ENCODE results near the gene ALDH6A1.
"Not testable (repeated sequence)": the region's sequence is repeated elsewhere in the genome, so short reads cannot be mapped to it uniquely, and the experiment has no call there.

ALDH6A1 gene

DNA sequence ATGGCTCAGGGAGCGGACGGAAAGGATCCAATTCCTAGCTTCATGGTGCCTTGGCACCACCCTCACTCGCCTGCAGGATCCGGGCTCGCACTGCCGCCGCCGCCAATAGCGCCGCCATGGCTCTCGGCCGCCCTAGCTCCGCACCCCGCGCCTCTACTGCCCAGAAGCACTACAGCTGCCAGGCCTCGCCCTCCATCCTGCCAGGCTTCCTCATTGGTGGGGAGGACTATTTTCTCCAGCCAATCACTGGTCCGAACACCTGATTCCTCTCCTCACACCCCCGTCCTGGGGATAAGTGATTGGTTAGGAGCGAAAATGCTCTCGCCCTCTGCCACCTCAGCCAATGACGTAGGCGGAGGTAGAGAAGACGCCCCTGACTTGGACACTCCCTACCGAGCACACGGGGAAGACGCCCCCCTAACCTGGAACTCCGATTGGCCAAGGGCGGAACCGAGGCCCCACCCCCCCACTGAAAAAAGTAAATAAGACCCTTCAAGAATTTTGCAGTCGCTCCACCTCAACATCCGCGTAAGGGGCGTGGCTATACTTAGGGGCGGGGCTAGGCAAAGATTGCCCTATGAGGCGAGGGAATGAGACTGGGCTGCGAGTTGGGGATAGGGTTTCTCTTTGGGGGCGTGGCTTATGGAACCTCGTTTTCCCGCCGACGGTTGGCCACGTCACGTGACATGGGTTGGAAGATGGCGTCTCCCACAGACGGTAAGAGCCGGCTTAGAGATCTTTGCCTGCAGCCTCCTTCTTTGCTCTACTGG lies at the start of gene ALDH6A1, which contains the start of gene LIN52:
Gene ALDH6A1, minus strand, starts transcription at position 177 of the 770 bp plus-strand sequence. Its CDS starts 59 bp downstream, at position 118.
Gene LIN52, plus strand, starts transcription at position 680 of the 770 bp plus-strand sequence. Its CDS starts 19 bp downstream, at position 699.
- H3K4me1 ChIP-seq (ENCODE audit: control insufficient read depth, insufficient read depth, low read length, unreplicated experiment): peaks cover 27% of the 10 kb centered on the region
- H2AFZ ChIP-seq (ENCODE audit: low read length, unreplicated experiment): peak within 1 kb of the TSS; percentile 83
- peaks cover 14% of the 10 kb centered on the region for H3K79me2 ChIP-seq (ENCODE audit: control insufficient read depth, insufficient read depth, low read length, unreplicated experiment)

DNA sequence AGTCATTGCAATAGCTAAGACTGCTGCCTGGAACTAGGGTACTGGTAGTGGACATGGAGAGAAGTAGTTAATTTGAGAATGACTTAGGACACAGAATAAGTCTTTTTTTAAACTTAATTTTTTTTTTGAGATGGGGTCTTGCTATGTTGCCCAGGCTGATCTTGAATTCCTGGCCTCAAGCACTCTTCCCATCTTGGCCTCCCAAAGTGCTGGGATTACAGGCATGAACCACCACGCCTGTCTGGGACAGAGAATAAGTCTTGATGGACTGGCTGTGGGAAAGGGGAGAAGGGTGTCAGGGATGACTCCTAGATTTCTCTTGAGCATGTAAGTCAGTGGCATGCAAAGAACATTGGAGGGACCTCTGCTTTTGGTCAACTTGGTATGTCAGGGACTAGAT lies 43.4 kb upstream of the ALDH6A1 start:
- H3K4me1 ChIP-seq (ENCODE audit: control insufficient read depth, insufficient read depth, low read length, unreplicated experiment): no peaks in the 10 kb centered on the region
- no peak overlapping the region for H2AFZ ChIP-seq (ENCODE audit: low read length, unreplicated experiment)
- no peak overlapping the region for H3K27ac ChIP-seq (ENCODE audit: low read depth, low read length)
- no peaks in the 10 kb centered on the region for H3K27me3 ChIP-seq (ENCODE audit: insufficient read depth, low read length)
- H3K79me2 ChIP-seq (ENCODE audit: control insufficient read depth, insufficient read depth, low read length, unreplicated experiment): no peaks in the 10 kb centered on the region
- H3K36me3 ChIP-seq (ENCODE audit: insufficient read depth, low read length): peaks cover 6% of the 10 kb centered on the region; the same call in 1 of the 2 replicates
- H3K4me3 ChIP-seq (ENCODE audit: low read depth, low read length): no peak overlapping the region

More for the DNA sequence above, at the start of gene ALDH6A1, which contains the start of gene LIN52:
- Histone ChIP-seq H3K27me3 (ENCODE audit: insufficient read depth, low read length) (no peaks in the 10 kb centered on the region), H3K4me3 (ENCODE audit: low read depth, low read length) (peak within 1 kb of the TSS; percentile 89), H3K36me3 (ENCODE audit: insufficient read depth, low read length) (no peaks in the 10 kb centered on the region), H3K27ac (ENCODE audit: low read depth, low read length) (peak within 1 kb of the TSS; percentile 70)

DNA sequence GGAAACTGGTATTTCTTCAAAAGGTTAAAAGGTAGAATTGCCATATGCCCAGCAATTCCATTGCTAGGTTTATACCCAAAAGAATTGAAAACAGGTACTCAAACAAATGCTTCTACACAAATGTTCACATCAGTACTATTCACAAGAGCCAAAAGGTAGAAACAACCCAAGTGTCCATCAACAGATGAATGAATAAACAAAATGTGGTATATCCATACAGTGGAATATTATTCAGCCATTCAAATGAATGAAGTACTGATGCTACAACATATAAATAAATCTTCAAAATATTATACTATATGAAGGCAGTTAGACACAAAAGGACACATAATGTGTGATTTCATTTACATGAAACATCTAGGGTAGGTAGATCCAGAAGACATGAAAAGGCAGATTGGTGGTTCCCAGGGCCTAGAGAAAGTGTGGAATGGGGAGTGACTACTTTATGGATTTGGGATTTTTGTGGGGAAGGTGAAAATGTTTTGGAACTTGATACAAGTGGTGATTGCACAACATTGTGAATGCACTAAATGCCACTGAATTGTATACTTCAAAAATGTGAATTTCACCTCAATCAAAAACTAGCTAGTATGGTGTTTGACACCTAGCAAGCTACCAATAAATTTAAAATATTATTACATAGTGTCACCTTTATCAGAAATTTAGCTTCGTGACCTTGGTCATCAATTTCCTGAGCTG lies 42.2 kb upstream of the ALDH6A1 start:
- H3K27me3 ChIP-seq (ENCODE audit: insufficient read depth, low read length): no peaks in the 10 kb centered on the region
- H2AFZ ChIP-seq (ENCODE audit: low read length, unreplicated experiment): no peak overlapping the region
- peaks cover 6% of the 10 kb centered on the region; the same call in 1 of the 2 replicates for H3K36me3 ChIP-seq (ENCODE audit: insufficient read depth, low read length)
- no peaks in the 10 kb centered on the region for H3K79me2 ChIP-seq (ENCODE audit: control insufficient read depth, insufficient read depth, low read length, unreplicated experiment)
- no peak overlapping the region for H3K4me3 ChIP-seq (ENCODE audit: low read depth, low read length)
- no peaks in the 10 kb centered on the region for H3K4me1 ChIP-seq (ENCODE audit: control insufficient read depth, insufficient read depth, low read length, unreplicated experiment)
- H3K27ac ChIP-seq (ENCODE audit: low read depth, low read length): no peak overlapping the region

DNA sequence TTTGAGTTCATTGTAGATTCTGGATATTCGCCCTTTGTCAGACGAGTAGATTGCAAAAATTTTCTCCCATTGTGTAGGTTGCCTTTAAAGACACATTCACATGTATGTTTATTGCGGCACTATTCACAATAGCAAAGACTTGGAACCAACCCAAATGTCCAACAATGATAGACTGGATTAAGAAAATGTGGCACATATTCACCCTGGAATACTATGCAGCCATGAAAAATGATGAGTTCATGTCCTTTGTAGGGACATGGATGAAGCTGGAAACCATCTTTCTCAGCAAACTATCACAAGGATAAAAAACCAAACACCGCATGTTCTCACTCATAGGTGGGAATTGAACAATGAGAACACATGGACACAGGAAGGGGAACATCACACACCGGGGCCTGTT lies 41.2 kb upstream of the ALDH6A1 start:
- H3K4me1 ChIP-seq (ENCODE audit: control insufficient read depth, insufficient read depth, low read length, unreplicated experiment); H2AFZ ChIP-seq (ENCODE audit: low read length, unreplicated experiment); H3K79me2 ChIP-seq (ENCODE audit: control insufficient read depth, insufficient read depth, low read length, unreplicated experiment); H3K27ac ChIP-seq (ENCODE audit: low read depth, low read length); H3K27me3 ChIP-seq (ENCODE audit: insufficient read depth, low read length); H3K36me3 ChIP-seq (ENCODE audit: insufficient read depth, low read length); H3K4me3 ChIP-seq (ENCODE audit: low read depth, low read length): not testable (repeated sequence)

DNA sequence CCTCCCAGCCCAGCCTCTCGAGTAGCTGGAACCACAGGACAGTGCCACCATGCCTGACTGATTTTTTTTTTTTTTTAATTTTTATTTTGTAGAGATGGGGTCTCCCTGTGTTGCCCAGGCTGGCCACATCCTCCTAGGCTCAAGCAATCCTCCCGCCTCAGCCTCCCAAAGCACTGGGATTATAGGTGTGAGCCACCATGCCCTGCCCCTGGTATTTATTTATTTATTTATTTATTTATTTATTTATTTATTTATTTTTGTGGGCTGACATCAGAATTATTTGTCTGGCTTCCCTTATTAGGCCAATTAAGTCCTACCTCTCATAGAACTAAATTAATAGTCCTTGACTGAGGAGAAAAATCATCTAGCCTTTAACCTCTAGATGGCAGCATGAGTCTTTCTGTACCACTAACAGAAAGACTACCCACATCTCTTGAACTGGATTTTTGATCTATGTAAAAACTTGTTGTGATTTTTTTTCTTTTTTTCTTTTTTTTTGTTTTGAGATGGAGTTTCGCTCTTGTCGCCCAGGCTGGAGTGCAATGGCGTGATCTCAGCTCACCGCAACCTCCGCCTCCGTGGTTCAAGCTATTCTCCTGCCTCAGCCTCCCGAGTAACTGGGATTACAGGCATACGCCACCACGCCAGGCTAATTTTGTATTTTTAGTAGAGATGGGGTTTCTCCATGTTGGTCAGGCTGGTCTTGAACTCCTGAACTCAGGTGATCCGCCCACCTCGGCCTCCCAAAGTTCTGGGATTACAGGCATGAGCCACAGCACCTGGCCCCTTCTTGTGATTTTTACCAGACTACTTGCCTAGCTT lies 27.4 kb upstream of the ALDH6A1 start:
- not testable (repeated sequence) for H3K79me2 ChIP-seq (ENCODE audit: control insufficient read depth, insufficient read depth, low read length, unreplicated experiment); H3K27ac ChIP-seq (ENCODE audit: low read depth, low read length); H3K4me1 ChIP-seq (ENCODE audit: control insufficient read depth, insufficient read depth, low read length, unreplicated experiment); H3K36me3 ChIP-seq (ENCODE audit: insufficient read depth, low read length); H3K4me3 ChIP-seq (ENCODE audit: low read depth, low read length); H3K27me3 ChIP-seq (ENCODE audit: insufficient read depth, low read length); H2AFZ ChIP-seq (ENCODE audit: low read length, unreplicated experiment)

DNA sequence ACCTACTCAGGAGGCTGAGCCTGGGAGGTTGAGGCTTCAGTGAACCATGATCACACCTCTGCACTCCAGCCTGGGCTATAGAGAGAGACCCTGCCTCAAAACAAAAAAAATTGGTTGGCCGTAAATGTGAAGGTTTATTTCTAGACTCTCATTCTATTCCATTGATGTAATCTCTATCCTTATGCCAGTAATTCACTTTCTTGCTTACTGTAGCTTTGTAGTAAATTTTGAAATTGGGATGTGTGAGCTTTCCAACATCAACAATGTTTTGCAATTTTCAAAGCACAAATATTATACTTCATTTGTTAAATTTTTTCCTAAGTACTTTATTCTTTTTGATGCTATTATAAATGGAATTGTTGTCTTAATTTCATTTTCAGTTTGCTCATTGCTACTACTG lies 25.1 kb upstream of the ALDH6A1 start:
- no peaks in the 10 kb centered on the region for H3K4me1 ChIP-seq (ENCODE audit: control insufficient read depth, insufficient read depth, low read length, unreplicated experiment)

DNA sequence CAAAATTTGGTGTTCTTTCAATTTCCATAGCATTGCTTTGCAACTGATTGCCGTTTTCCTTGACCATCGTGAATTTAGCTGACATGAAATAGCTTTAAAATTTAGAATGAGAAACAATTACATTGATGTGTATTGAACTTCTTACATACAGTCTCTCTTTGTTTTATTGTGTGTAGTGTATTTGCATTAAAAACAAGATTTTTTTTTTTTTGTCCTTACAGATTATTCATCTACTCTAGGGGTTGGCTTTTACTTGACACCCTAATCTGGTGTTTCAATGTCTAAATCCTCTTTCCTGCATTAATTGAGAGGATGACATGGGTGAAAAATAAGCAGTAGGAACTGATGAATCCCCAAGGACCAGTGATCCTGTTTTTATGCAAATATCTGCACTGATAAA lies 21.1 kb upstream of the ALDH6A1 start:
- H3K4me1 ChIP-seq (ENCODE audit: control insufficient read depth, insufficient read depth, low read length, unreplicated experiment): no peaks in the 10 kb centered on the region
- H3K79me2 ChIP-seq (ENCODE audit: control insufficient read depth, insufficient read depth, low read length, unreplicated experiment): no peaks in the 10 kb centered on the region
- H2AFZ ChIP-seq (ENCODE audit: low read length, unreplicated experiment): no peak overlapping the region
- no peaks in the 10 kb centered on the region for H3K27me3 ChIP-seq (ENCODE audit: insufficient read depth, low read length)
- H3K27ac ChIP-seq (ENCODE audit: low read depth, low read length): no peak overlapping the region
- no peaks in the 10 kb centered on the region; the same call in 1 of the 2 replicates for H3K36me3 ChIP-seq (ENCODE audit: insufficient read depth, low read length)
- H3K4me3 ChIP-seq (ENCODE audit: low read depth, low read length): no peak overlapping the region

More for the DNA sequence above, 25.1 kb upstream of the ALDH6A1 start:
- Histone ChIP-seq H3K27me3 (ENCODE audit: insufficient read depth, low read length) (no peaks in the 10 kb centered on the region), H3K36me3 (ENCODE audit: insufficient read depth, low read length) (no peaks in the 10 kb centered on the region; the same call in 1 of the 2 replicates), H3K4me3 (ENCODE audit: low read depth, low read length) (no peak overlapping the region), H3K27ac (ENCODE audit: low read depth, low read length) (no peak overlapping the region), H3K79me2 (ENCODE audit: control insufficient read depth, insufficient read depth, low read length, unreplicated experiment) (no peaks in the 10 kb centered on the region), H2AFZ (ENCODE audit: low read length, unreplicated experiment) (no peak overlapping the region)

DNA sequence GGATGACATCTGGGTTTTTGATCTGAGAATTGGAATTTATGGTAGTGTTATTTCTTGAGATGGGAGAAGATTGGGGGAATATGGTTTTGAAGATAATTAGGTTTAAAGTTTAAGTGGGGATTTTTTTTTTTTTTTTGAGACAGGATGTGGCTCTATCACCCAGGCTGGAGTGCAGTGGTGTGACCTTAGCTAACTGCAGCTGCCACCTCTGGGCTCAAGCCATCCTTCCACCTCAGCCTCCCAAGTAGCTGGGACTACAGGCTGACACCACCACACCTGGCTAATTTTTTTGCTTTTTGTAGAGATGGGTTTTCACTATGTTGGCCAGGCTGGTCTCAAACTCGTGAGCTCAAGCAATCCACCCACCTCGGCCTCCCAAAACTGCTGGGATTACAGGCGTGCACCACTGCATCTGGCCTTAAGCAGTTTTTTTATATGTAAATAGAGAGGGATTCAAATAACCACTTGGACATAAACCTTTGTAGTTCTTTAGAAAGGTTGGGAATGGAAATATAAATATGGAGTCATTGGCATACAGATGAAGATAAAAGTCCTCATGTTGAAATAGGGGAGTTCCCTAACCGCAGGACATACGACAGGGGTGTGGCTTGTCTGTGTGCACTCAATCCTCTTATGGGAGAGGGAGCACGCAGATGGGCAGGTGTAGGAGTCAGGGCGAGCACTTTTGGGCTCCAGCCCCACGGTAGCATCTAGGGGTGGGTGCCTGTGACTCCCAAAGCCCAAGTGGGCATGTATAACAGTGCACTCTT lies 5.2 kb upstream of the ALDH6A1 start:
- Histone ChIP-seq H3K4me3 (ENCODE audit: low read depth, low read length) (no peak overlapping the region), H2AFZ (ENCODE audit: low read length, unreplicated experiment) (no peak overlapping the region), H3K27ac (ENCODE audit: low read depth, low read length) (no peak overlapping the region), H3K27me3 (ENCODE audit: insufficient read depth, low read length) (no peaks in the 10 kb centered on the region), H3K79me2 (ENCODE audit: control insufficient read depth, insufficient read depth, low read length, unreplicated experiment) (peaks cover 19% of the 10 kb centered on the region), H3K36me3 (ENCODE audit: insufficient read depth, low read length) (no peaks in the 10 kb centered on the region), H3K4me1 (ENCODE audit: control insufficient read depth, insufficient read depth, low read length, unreplicated experiment) (peaks cover 8% of the 10 kb centered on the region)

DNA sequence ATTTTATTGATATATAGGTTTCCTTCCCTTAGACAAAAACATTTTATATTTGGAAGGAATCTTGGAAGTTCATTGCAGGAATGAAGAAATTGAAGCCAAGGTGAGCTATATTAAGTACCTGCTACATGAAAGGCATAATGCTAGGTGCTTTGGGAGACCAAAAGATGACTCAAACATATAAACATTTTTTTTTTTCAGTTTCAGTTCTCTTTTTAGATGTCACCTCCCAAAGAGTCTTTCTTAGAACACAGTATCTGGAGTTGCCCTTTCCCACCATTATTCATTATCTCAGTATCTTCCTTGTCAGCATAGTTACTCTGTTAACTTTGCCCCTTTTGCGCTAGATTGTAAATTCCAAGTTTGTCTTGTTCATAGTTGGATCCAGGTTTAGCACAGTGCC lies 1.6 kb upstream of the ALDH6A1 start:
- Histone ChIP-seq H3K4me1 (ENCODE audit: control insufficient read depth, insufficient read depth, low read length, unreplicated experiment) (peaks cover 27% of the 10 kb centered on the region), H3K79me2 (ENCODE audit: control insufficient read depth, insufficient read depth, low read length, unreplicated experiment) (peaks cover 16% of the 10 kb centered on the region), H3K27ac (ENCODE audit: low read depth, low read length) (peak overlapping the region; percentile 70; the same call in 1 of the 2 replicates), H3K4me3 (ENCODE audit: low read depth, low read length) (peak overlapping the region; percentile 89), H3K27me3 (ENCODE audit: insufficient read depth, low read length) (no peaks in the 10 kb centered on the region), H3K36me3 (ENCODE audit: insufficient read depth, low read length) (no peaks in the 10 kb centered on the region), H2AFZ (ENCODE audit: low read length, unreplicated experiment) (no peak overlapping the region)
